Keratinocyte (primary cell): ENCODE data around the gene LRRC28. TPM values are rescaled to one million over a fixed set of nuclear protein-coding genes. Genes with fewer than 3 reads are reported as not detected.

Source experiments
- DNase-seq: peaks from one replicate; pipeline ENCODE4 v3.0.0-alpha.2; 2011; ENCODE audit warnings: low read depth, missing footprints, low spot score
- FAIRE-seq: peaks from 2 replicates; lab custom pipeline; 2011; peaks lifted over from hg19 to GRCh38; lab: Jason Lieb, UNC
- H2AFZ ChIP-seq: 2 replicates; pipeline ENCODE4 v1.6.0; 2012; ENCODE audit warnings: low read length, control low read depth, inconsistent platforms; ENCODE audit not compliant: control insufficient read depth
- H3K27ac ChIP-seq: 2 replicates; pipeline ENCODE4 v1.5.1; 2011; ENCODE audit warnings: low read length; ENCODE audit not compliant: control insufficient read depth, insufficient read depth
- H3K27me3 ChIP-seq: 3 replicates; pipeline ENCODE4 v1.6.0; 2011; ENCODE audit warnings: low read length; ENCODE audit not compliant: control insufficient read depth, insufficient read depth; ENCODE audit errors: extremely low read depth
- H3K36me3 ChIP-seq, 2 experiments: 2 replicates in 1 of 2; 3 replicates in 1 of 2; pipeline ENCODE4 v1.5.1; 2011; ENCODE audit warnings: low read length in 2 of 2, mild to moderate bottlenecking in 1 of 2; ENCODE audit not compliant: control insufficient read depth in 2 of 2, insufficient read depth in 2 of 2; ENCODE audit errors: extremely low read depth in 1 of 2
- H3K4me1 ChIP-seq: 3 replicates; pipeline ENCODE4 v1.5.1; 2011; ENCODE audit warnings: low read length; ENCODE audit not compliant: control insufficient read depth, insufficient read depth; ENCODE audit errors: extremely low read depth
- H3K4me2 ChIP-seq: 3 replicates; pipeline ENCODE4 v1.6.0; 2011; ENCODE audit warnings: low read depth, low read length; ENCODE audit not compliant: control insufficient read depth, insufficient read depth; ENCODE audit errors: extremely low read depth
- H3K4me3 ChIP-seq, 3 experiments: fragments of 200-600 bp in 1 of 3; sonication (generic) in 1 of 3; 2 replicates in 2 of 3; 3 replicates in 1 of 3; pipeline ENCODE4 v1.5.1; 2011 to 2016; ENCODE audit warnings: low read length in 3 of 3, mild to moderate bottlenecking in 3 of 3, control low read depth in 2 of 3, inconsistent platforms in 1 of 3, low read depth in 1 of 3, mixed read lengths in 1 of 3, mixed run types in 1 of 3, moderate library complexity in 1 of 3; ENCODE audit not compliant: control insufficient read depth in 2 of 3, insufficient read depth in 2 of 3; ENCODE audit errors: extremely low read depth in 1 of 3
- H3K79me2 ChIP-seq: 2 replicates; pipeline ENCODE4 v1.6.0; 2012; ENCODE audit warnings: low read length; ENCODE audit not compliant: control insufficient read depth, insufficient read depth
- H3K9ac ChIP-seq: 3 replicates; pipeline ENCODE4 v1.6.0; 2011; ENCODE audit warnings: low read length; ENCODE audit not compliant: control insufficient read depth, insufficient read depth; ENCODE audit errors: extremely low read depth
- H3K9me1 ChIP-seq: 3 replicates; pipeline ENCODE4 v1.6.0; 2011; ENCODE audit warnings: low read length; ENCODE audit not compliant: control insufficient read depth, insufficient read depth; ENCODE audit errors: extremely low read depth
- H3K9me3 ChIP-seq: 2 replicates; pipeline ENCODE4 v1.5.1; 2012; ENCODE audit warnings: low read depth, low read length; ENCODE audit not compliant: control insufficient read depth
- H4K20me1 ChIP-seq: 3 replicates; pipeline ENCODE4 v1.6.0; 2011; ENCODE audit warnings: low read length; ENCODE audit not compliant: control insufficient read depth, insufficient read depth; ENCODE audit errors: extremely low read depth
- EZH2 ChIP-seq: IDR thresholded peaks from one replicate; pipeline ENCODE4 v1.6.1; 2012; ENCODE audit warnings: inconsistent platforms, mild to moderate bottlenecking, low read length, moderate library complexity
- dilution Hi-C: fragments of 300-500 bp; cut with MboI; formaldehyde crosslinking; loops from one replicate; pipeline ENCODE4 v1.7.0; 2020; ENCODE audit warnings: low sequenced_read_pairs; ENCODE audit not compliant: extremely low pct_ligation_motif_present
- polyA plus RNA-seq, 5 experiments: library from polyadenylated mRNA; depleted of rRNA in 3 of 5; stranded (reverse) in 3 of 5; stranded (forward) in 1 of 5; unstranded in 1 of 5; fragments of >200 nt; gene quantifications; 1 replicate in 1 of 5; 2 replicates in 3 of 5; 3 replicates in 1 of 5; pipeline versions ENCODE4 v1.2.1 to v1.2.3, GENCODE V29; 2011 to 2012; ENCODE audit warnings: missing spikeins in 2 of 5, low read depth in 1 of 5, low replicate concordance in 1 of 5
- TF ChIP-seq, protein P1 (sequence below), 3 experiments: IDR thresholded peaks in 1 of 3; conservative IDR thresholded peaks in 1 of 3; optimal IDR thresholded peaks in 1 of 3; 2 replicates in 2 of 3; 3 replicates in 1 of 3; pipeline versions ENCODE3 to v1.5.1; 2011; ENCODE audit warnings: low read length in 3 of 3, mild to moderate bottlenecking in 3 of 3, moderate library complexity in 2 of 3, control low read depth in 1 of 3, inconsistent platforms in 1 of 3; ENCODE audit not compliant: insufficient read depth in 2 of 3; ENCODE audit errors: extremely low read depth in 1 of 3

LRRC28 gene
- polyA plus RNA-seq, 1 donor (not counting 4 experiments of a cell fraction or from before 2014, with no cell fraction given), result 25.1 TPM

DNA sequence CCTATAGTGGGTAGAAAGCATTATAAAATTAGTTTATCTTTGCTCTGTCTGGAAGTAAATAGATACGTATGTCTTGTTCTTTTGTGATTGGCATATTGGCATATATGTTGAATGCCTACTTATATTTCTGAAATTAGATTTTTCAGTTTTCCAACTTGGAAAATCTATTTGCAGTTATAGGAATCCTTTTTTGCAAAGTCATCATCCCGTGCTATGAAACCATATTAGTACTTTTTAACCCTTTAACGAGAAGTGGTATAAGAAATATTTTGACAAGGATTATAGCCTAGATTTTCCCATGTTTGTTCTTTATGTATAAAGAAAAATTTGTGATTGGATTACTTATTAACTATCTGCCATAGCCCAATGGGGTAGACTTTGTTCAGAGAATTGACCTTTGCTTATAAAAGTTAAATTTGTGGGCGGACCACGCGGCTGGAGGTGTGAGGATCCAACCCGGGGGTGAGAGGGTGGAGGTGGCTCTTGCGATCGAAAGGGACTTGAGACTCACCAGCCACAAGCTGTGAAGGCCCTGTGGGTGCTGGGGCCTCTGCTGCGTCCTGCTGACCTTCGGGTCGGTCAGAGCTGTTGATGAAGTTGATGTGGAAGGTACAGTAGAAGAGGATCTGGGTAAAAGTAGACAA, 5.9 kb downstream of the LRRC28 start:
- no peak overlapping the region for H3K4me2 ChIP-seq
- no peak for TF ChIP-seq EZH2
- TF ChIP-seq, protein P1, sequence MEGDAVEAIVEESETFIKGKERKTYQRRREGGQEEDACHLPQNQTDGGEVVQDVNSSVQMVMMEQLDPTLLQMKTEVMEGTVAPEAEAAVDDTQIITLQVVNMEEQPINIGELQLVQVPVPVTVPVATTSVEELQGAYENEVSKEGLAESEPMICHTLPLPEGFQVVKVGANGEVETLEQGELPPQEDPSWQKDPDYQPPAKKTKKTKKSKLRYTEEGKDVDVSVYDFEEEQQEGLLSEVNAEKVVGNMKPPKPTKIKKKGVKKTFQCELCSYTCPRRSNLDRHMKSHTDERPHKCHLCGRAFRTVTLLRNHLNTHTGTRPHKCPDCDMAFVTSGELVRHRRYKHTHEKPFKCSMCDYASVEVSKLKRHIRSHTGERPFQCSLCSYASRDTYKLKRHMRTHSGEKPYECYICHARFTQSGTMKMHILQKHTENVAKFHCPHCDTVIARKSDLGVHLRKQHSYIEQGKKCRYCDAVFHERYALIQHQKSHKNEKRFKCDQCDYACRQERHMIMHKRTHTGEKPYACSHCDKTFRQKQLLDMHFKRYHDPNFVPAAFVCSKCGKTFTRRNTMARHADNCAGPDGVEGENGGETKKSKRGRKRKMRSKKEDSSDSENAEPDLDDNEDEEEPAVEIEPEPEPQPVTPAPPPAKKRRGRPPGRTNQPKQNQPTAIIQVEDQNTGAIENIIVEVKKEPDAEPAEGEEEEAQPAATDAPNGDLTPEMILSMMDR (optimal IDR thresholded peaks at IDR 0.05 in 1 of 3, IDR thresholded peaks at IDR 0.05 in 1 of 3, conservative IDR thresholded peaks at IDR 0.05 in 1 of 3; ENCODE audit: extremely low read depth in 1 of 3, insufficient read depth in 2 of 3, low read length in 3 of 3), result no peak
- peaks cover 2% of the 10 kb centered on the region for H3K4me1 ChIP-seq
- no peaks in the 10 kb centered on the region for H4K20me1 ChIP-seq
- H3K9me3 ChIP-seq, result no peaks in the 10 kb centered on the region
- dilution Hi-C loops, result no loop called here
- H3K9ac ChIP-seq, result no peak overlapping the region
- no peak overlapping the region for H3K27ac ChIP-seq
- no peaks in the 10 kb centered on the region for H3K27me3 ChIP-seq
- H3K9me1 ChIP-seq, result no peaks in the 10 kb centered on the region
- H3K36me3 ChIP-seq, result no peaks in the 10 kb centered on the region
- H3K4me3 ChIP-seq, result no peak overlapping the region
- no peak overlapping the region for H2AFZ ChIP-seq
- FAIRE-seq (no peak), DNase-seq (no peak)
- no peaks in the 10 kb centered on the region for H3K79me2 ChIP-seq

DNA sequence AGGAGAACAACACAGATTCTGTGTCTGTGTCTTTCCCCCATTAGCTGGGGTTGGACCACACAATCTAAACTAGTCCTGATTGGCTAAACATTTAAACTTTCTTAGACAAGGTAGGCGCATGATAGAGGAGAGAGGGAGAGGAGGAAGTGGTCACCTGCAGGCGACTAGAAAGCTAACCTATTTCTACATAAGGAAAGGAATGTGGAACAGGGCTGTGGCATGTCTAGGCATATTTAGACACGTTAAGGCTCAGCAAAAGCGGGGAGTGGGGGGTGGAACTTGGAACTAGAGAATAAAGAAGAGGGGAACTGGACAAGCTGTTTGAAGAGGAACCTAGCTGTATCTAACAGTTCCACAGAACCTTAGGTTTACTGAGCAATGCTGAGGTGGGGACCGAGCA, 12.8 kb downstream of the LRRC28 start:
- Histone ChIP-seq H3K9me1 (no peaks in the 10 kb centered on the region), H3K36me3 (no peaks in the 10 kb centered on the region), H4K20me1 (no peaks in the 10 kb centered on the region), H3K4me3 (no peak overlapping the region), H3K79me2 (no peaks in the 10 kb centered on the region), H2AFZ (peak overlapping the region; percentile 36), H3K27me3 (no peaks in the 10 kb centered on the region), H3K27ac (no peak overlapping the region), H3K4me1 (peaks cover 9% of the 10 kb centered on the region), H3K9me3 (no peaks in the 10 kb centered on the region), H3K9ac (no peak overlapping the region), H3K4me2 (peak overlapping the region; percentile 50)
- DNase-seq (no peak), FAIRE-seq (peak; percentile 26)
- TF ChIP-seq, protein P1 (optimal IDR thresholded peaks at IDR 0.05 in 1 of 3, IDR thresholded peaks at IDR 0.05 in 1 of 3, conservative IDR thresholded peaks at IDR 0.05 in 1 of 3; ENCODE audit: extremely low read depth in 1 of 3, insufficient read depth in 2 of 3, low read length in 3 of 3), result no peak
- TF ChIP-seq EZH2, result no peak
- dilution Hi-C loops, result no loop called here
